Tibial nerve (tissue), 4 donors: ENCODE data around the gene TMEM238. TPM values are rescaled to one million over a fixed set of nuclear protein-coding genes. Genes with fewer than 3 reads are reported as not detected.

Experiments
- DNase-seq, 2 donors: peaks; one replicate each; pipeline ENCODE4 v3.0.0-alpha.2; 2019; ENCODE audit warnings: low spot score in 2 of 2
- H3K27ac ChIP-seq, 4 donors: fragments of 200-600 bp; sonication (generic) in 3 of 4; one replicate each; pipeline ENCODE4 v1.5.1; 2017 to 2019; ENCODE audit warnings: mild to moderate bottlenecking in 1 of 4
- H3K27me3 ChIP-seq, 2 donors: fragments of 200-600 bp; sonication (generic) in 1 of 2; one replicate each; pipeline versions ENCODE4 v1.5.1 to v1.6.0; 2017 to 2019
- H3K36me3 ChIP-seq, 3 donors: fragments of 200-600 bp; sonication (generic); one replicate each; pipeline ENCODE4 v1.5.1; 2018 to 2019
- H3K4me1 ChIP-seq, 4 donors: fragments of 200-600 bp; sonication (generic) in 3 of 4; one replicate each; pipeline ENCODE4 v1.5.1; 2017 to 2019
- H3K4me3 ChIP-seq, 4 donors: fragments of 200-600 bp; sonication (generic) in 3 of 4; one replicate each; pipeline ENCODE4 v1.5.1; 2017 to 2019; ENCODE audit warnings: mild to moderate bottlenecking in 1 of 4, moderate library complexity in 1 of 4
- H3K9me3 ChIP-seq, 4 donors: fragments of 200-600 bp; sonication (generic) in 3 of 4; one replicate each; pipeline ENCODE4 v1.5.1; 2017 to 2019
- CTCF ChIP-seq, 5 experiments: fragments of 200-600 bp in 3 of 5; fragments of 450-650 bp in 2 of 5; sonication (generic) in 3 of 5; IDR thresholded peaks; one replicate each; pipeline ENCODE4 v1.5.1; 2016 to 2019; ENCODE audit warnings: antibody characterized with exemption in 5 of 5, mild to moderate bottlenecking in 3 of 5, moderate library complexity in 2 of 5
- EP300 ChIP-seq, 2 donors: sonication (generic); formaldehyde crosslinking; IDR thresholded peaks; one replicate each; pipeline ENCODE4 v1.6.1; 2017; ENCODE audit warnings: antibody characterized with exemption in 2 of 2, mild to moderate bottlenecking in 1 of 2
- POLR2A ChIP-seq, 2 donors: fragments of 450-650 bp; IDR thresholded peaks; one replicate each; pipeline ENCODE4 v1.6.1; 2017; ENCODE audit warnings: antibody characterized with exemption in 2 of 2, mild to moderate bottlenecking in 2 of 2, moderate library complexity in 2 of 2
- WGBS, 2 donors: methylation state at CpG; one replicate each; pipeline ENCODE4 v1.1.5; 2018; 5-methylcytosine and 5-hydroxymethylcytosine counted together
- total RNA-seq, 4 donors: library from RNA; depleted of rRNA; stranded (reverse); fragments of >200 nt; gene quantifications; one replicate each; pipeline ENCODE4 v1.1.0, GENCODE V29; 2016

The TMEM238 gene
- total RNA-seq, 4 donors from 2014 or later: 0.63 to 7.5 (median 2.6) TPM

- TF ChIP-seq POLR2A (IDR thresholded peaks at IDR 0.05) (no peak), CTCF (IDR thresholded peaks at IDR 0.05) (no peak), EP300 (IDR thresholded peaks at IDR 0.05) (no peak)
- DNase-seq: no peak
- Histone ChIP-seq H3K4me1 (peaks cover 0 to 56% (median 26%) of the 10 kb centered on the region in 4 donors), H3K27ac (peak overlapping the region in 2 of 4 donors; percentile 13 to 28), H3K4me3 (no peak overlapping the region), H3K9me3 (no peaks in the 10 kb centered on the region), H3K27me3 (no peaks in the 10 kb centered on the region), H3K36me3 (peaks cover 0 to 62% (median 12%) of the 10 kb centered on the region in 3 donors)
- WGBS, 2 donors: 75 to 78% methylated on average over 8 to 10 of the region's 12 CpGs
These were observed 7.1 kb upstream of the TMEM238 start for GRCh38 chr19:55391191-55391670.

- 66 to 71% methylated on average over 7 of the region's 7 CpGs for WGBS, 2 donors
- H3K4me1 ChIP-seq: peaks cover 0 to 56% (median 26%) of the 10 kb centered on the region in 4 donors
These were observed 6.4 kb upstream of the TMEM238 start for GRCh38 chr19:55390461-55390880.

GRCh38 chr19:55389386-55390317 lies 5.6 kb upstream of the TMEM238 start:
- Histone ChIP-seq H3K27ac (peak overlapping the region in 1 of 4 donors; percentile 11), H3K36me3 (peaks cover 0 to 62% (median 12%) of the 10 kb centered on the region in 3 donors), H3K4me3 (no peak overlapping the region), H3K27me3 (no peaks in the 10 kb centered on the region), H3K9me3 (no peaks in the 10 kb centered on the region), H3K4me1 (peaks cover 0 to 60% (median 30%) of the 10 kb centered on the region in 4 donors)
- no peak for DNase-seq
- TF ChIP-seq POLR2A (IDR thresholded peaks at IDR 0.05) (no peak), CTCF (IDR thresholded peaks at IDR 0.05) (no peak), EP300 (IDR thresholded peaks at IDR 0.05) (no peak)
- 75 to 79% methylated on average over 18 to 21 of the region's 21 CpGs for WGBS, 2 donors

More at GRCh38 chr19:55390461-55390880, 6.4 kb upstream of the TMEM238 start:
- peaks cover 0 to 62% (median 12%) of the 10 kb centered on the region in 3 donors for H3K36me3 ChIP-seq
- no peak overlapping the region for H3K4me3 ChIP-seq
- H3K27me3 ChIP-seq: no peaks in the 10 kb centered on the region
- DNase-seq: no peak
- no peak overlapping the region for H3K27ac ChIP-seq
- H3K9me3 ChIP-seq: no peaks in the 10 kb centered on the region
- TF ChIP-seq CTCF (IDR thresholded peaks at IDR 0.05): no peak
- no peak for TF ChIP-seq POLR2A (IDR thresholded peaks at IDR 0.05)
- TF ChIP-seq EP300 (IDR thresholded peaks at IDR 0.05): no peak

- peaks cover 0 to 61% (median 12%) of the 10 kb centered on the region in 3 donors for H3K36me3 ChIP-seq
- 81% methylated on average over 15 to 20 of the region's 24 CpGs for WGBS, 2 donors
- no peak for DNase-seq
- H3K9me3 ChIP-seq: no peaks in the 10 kb centered on the region
- H3K4me3 ChIP-seq: peak overlapping the region in 3 of 4 donors; percentile 0 to 91 (median 69)
- H3K27me3 ChIP-seq: no peaks in the 10 kb centered on the region
- TF ChIP-seq EP300 (IDR thresholded peaks at IDR 0.05) (no peak), CTCF (IDR thresholded peaks at IDR 0.05) (no peak), POLR2A (IDR thresholded peaks at IDR 0.05) (no peak)
- H3K4me1 ChIP-seq: peaks cover 0 to 72% (median 37%) of the 10 kb centered on the region in 4 donors
- peak overlapping the region in 1 of 4 donors; percentile 96 for H3K27ac ChIP-seq
These were observed 3.8 kb upstream of the TMEM238 start for GRCh38 chr19:55387736-55388497.
